Mucosa of stomach (tissue), 1 donor: ENCODE measurements around the gene POLDIP3.
A peak's percentile ranks its signal among the peaks of the same experiment; 100 is the strongest.

ENCODE experiments used
- H3K27me3 ChIP-seq: one replicate; pipeline ENCODE4 v1.7.0; 2013; ENCODE audit warnings: mild to moderate bottlenecking, low read length; ENCODE audit not compliant: control insufficient read depth, insufficient read depth
- H3K36me3 ChIP-seq: one replicate; pipeline ENCODE4 v1.7.0; 2013; ENCODE audit warnings: low read length; ENCODE audit not compliant: control insufficient read depth, insufficient read depth
- H3K4me1 ChIP-seq: one replicate; pipeline ENCODE4 v1.7.0; 2013; ENCODE audit warnings: mild to moderate bottlenecking, low read length; ENCODE audit not compliant: control insufficient read depth, insufficient read depth
- H3K4me3 ChIP-seq: one replicate; pipeline ENCODE4 v1.7.0; 2013; ENCODE audit warnings: low read length
- H3K9ac ChIP-seq: one replicate; pipeline ENCODE4 v1.7.0; 2013; ENCODE audit warnings: mild to moderate bottlenecking, low read length, moderate library complexity
- H3K9me3 ChIP-seq: one replicate; pipeline ENCODE4 v1.7.0; 2013; ENCODE audit warnings: mild to moderate bottlenecking, low read length, moderate library complexity; ENCODE audit not compliant: control insufficient read depth
- donor health status: Pancreatic carcinoma.

Gene POLDIP3

GRCh38 chr22:42614312-42615091 is at the start of gene POLDIP3:
TSS of gene POLDIP3 (minus strand) at chr22:42614883. CDS start at chr22:42614857, 26 bp downstream.
- Histone ChIP-seq H3K4me1 (peaks cover 53% of the 10 kb centered on the region), H3K9me3 (no peaks in the 10 kb centered on the region), H3K27me3 (no peaks in the 10 kb centered on the region), H3K4me3 (peak within 1 kb of the TSS; percentile 72), H3K36me3 (no peaks in the 10 kb centered on the region), H3K9ac (peak within 1 kb of the TSS; percentile 94)

GRCh38 chr22:42661985-42662831 is 47.5 kb upstream of the POLDIP3 start:
- Histone ChIP-seq H3K27me3 (peaks cover 9% of the 10 kb centered on the region), H3K4me1 (peaks cover 7% of the 10 kb centered on the region), H3K9me3 (no peaks in the 10 kb centered on the region), H3K9ac (peak overlapping the region; percentile 70), H3K4me3 (peak overlapping the region; percentile 4), H3K36me3 (no peaks in the 10 kb centered on the region)

- no peaks in the 10 kb centered on the region for H3K27me3 ChIP-seq
- peaks cover 11% of the 10 kb centered on the region for H3K4me1 ChIP-seq
- H3K9me3 ChIP-seq: no peaks in the 10 kb centered on the region
- H3K4me3 ChIP-seq: no peak overlapping the region
- no peaks in the 10 kb centered on the region for H3K36me3 ChIP-seq
- H3K9ac ChIP-seq: no peak overlapping the region
Measured at GRCh38 chr22:42656578-42656977, 41.9 kb upstream of the POLDIP3 start.

GRCh38 chr22:42655693-42656092 is 41.0 kb upstream of the POLDIP3 start:
- Histone ChIP-seq H3K9me3 (no peaks in the 10 kb centered on the region), H3K27me3 (no peaks in the 10 kb centered on the region), H3K4me3 (no peak overlapping the region), H3K36me3 (no peaks in the 10 kb centered on the region), H3K4me1 (peaks cover 11% of the 10 kb centered on the region), H3K9ac (no peak overlapping the region)

DNA sequence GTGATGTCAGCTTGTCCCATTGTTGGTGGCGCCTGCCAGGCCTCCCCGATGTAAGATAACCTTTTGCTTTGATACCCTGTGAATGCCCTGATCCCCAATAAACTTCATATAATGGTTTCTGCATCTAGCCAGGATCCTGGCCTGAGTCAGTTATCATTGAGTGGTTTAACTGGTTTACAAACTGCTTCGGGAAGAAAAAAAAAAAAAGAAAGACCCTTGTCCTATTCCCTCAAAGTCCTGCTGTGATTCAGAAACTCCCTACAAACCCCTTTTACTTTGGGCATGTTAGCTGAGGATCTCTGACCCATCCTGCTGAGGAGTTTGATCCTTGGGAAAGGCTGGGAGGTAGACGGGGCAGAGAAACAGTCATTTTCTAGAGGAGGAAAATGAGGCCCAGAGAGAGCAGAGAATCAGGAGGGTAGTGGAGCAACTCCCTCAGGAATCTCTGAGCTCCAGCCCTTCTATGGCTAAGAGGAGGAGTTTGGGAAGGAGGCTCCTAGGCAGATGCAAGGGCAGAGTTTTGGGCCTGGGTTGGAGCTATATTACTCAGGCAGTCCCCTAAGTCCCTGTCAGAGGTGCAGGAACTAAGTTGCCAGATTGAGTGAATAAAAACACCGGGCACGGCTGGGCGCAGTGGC is 39.9 kb upstream of the POLDIP3 start:
- Histone ChIP-seq H3K9me3 (no peaks in the 10 kb centered on the region), H3K4me1 (peaks cover 14% of the 10 kb centered on the region), H3K4me3 (no peak overlapping the region), H3K9ac (no peak overlapping the region), H3K27me3 (no peaks in the 10 kb centered on the region), H3K36me3 (no peaks in the 10 kb centered on the region)

DNA sequence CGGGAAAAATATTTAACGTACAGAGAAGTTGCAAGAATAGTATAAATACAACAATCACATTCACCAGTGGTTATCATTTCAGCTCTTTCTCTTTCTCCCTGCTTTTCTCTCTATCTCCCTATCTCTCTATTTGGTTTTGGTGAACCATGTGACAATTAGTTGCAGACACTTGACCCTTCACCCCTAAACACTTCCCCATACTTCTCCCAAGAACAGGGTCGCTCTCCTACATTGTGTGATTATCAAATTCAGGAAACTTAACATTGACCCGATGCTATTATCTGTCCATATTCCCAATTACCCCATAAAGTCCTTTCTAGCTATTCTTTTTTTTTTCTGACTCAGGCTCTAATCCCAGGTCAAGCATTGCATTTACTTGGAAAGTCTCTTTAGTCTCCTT is 39.3 kb upstream of the POLDIP3 start:
- Histone ChIP-seq H3K27me3 (no peaks in the 10 kb centered on the region), H3K9me3 (no peaks in the 10 kb centered on the region), H3K4me1 (peaks cover 16% of the 10 kb centered on the region), H3K4me3 (no peak overlapping the region), H3K9ac (no peak overlapping the region), H3K36me3 (no peaks in the 10 kb centered on the region)

- Histone ChIP-seq H3K9ac (no peak overlapping the region), H3K4me3 (no peak overlapping the region), H3K27me3 (no peaks in the 10 kb centered on the region), H3K36me3 (no peaks in the 10 kb centered on the region), H3K9me3 (no peaks in the 10 kb centered on the region), H3K4me1 (peaks cover 43% of the 10 kb centered on the region)
Measured at GRCh38 chr22:42651134-42651533, 36.5 kb upstream of the POLDIP3 start.

- H3K4me1 ChIP-seq: peaks cover 57% of the 10 kb centered on the region
- H3K9me3 ChIP-seq: no peaks in the 10 kb centered on the region
- H3K4me3 ChIP-seq: peak within 1 kb of the TSS; percentile 71
- H3K9ac ChIP-seq: peak within 1 kb of the TSS; percentile 76
- H3K27me3 ChIP-seq: no peaks in the 10 kb centered on the region
- no peaks in the 10 kb centered on the region for H3K36me3 ChIP-seq
Measured at GRCh38 chr22:42649246-42650099, 34.8 kb upstream of the POLDIP3 start, which contains the start of gene CYB5R3. TSS of gene CYB5R3 (minus strand) at chr22:42649392. CDS start at chr22:42649315, 77 bp downstream.

DNA sequence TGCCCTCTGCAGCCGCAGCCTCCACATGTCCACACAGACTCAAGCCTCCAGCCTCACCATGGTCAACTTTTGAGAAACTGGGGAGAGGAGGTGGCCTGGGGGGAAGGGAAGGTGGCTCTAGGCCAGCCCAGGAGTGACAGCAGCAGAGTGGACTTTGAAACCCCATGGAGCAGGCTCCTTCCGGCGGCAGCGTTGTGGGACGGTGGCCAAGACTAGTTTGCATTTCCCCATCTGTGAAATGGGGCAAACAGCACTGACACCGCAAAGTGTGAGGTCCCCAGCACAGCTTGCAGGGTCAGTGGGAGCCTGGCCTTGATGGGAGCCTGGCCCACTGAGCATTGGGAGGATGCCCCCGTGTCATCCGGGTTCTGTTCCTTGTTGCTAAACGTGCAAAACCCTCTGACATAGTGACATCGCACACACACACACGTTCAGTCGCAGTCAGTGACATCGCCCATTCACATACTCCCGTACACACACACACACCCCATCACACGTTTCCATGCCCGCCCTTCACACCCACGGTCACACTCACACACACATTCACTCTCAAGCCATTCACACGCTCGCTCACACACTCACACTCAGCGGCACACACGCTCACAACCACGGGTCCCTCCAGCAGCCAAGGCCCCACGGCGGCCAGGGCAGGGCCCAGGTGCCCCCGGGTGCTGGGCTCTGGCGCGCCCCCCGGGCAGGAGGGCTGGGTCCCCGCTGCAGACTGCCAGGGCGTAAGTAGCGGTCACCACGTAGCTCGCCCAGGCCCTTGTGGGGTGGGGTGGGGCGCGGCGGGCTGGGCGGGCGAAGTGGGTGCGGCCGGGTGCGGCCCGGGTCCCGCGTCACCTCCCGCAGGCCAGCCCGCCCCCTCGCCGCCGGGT is 33.9 kb upstream of the POLDIP3 start:
- Histone ChIP-seq H3K9me3 (no peaks in the 10 kb centered on the region), H3K4me3 (peak overlapping the region; percentile 71), H3K27me3 (no peaks in the 10 kb centered on the region), H3K36me3 (no peaks in the 10 kb centered on the region), H3K4me1 (peaks cover 57% of the 10 kb centered on the region), H3K9ac (peak overlapping the region; percentile 68)

- Histone ChIP-seq H3K4me3 (no peak overlapping the region), H3K9me3 (no peaks in the 10 kb centered on the region), H3K9ac (peak overlapping the region; percentile 68), H3K27me3 (no peaks in the 10 kb centered on the region), H3K36me3 (no peaks in the 10 kb centered on the region), H3K4me1 (peaks cover 62% of the 10 kb centered on the region)
Measured at GRCh38 chr22:42648017-42648367, 33.3 kb upstream of the POLDIP3 start.
